IMR-90 (cell line): ENCODE measurements around the gene ABCC4. TPM values are rescaled to one million over a fixed set of nuclear protein-coding genes. Genes with fewer than 3 reads are reported as not detected.

Experiments
- ATAC-seq: fragments of 200-7000 bp; cut with Tn5 transposase; 2 replicates; pipeline ENCODE4 v1.9.1; 2020; ENCODE audit warnings: low read depth, mild to moderate bottlenecking, moderate library complexity
- BruUV-seq: library from RNA; stranded (reverse); fragments of 400-500 nt; replicated peaks from 2 replicates; lab custom pipeline; 2021; lab: Mats Ljungman, UMichigan
- CTCF ChIA-PET: fragments of 300-600 bp; formaldehyde crosslinking; extraction: SDS; loops from one replicate; lab custom pipeline; 2021; ENCODE audit warnings: antibody characterized with exemption; lab: Yijun Ruan, JAX
- POLR2A ChIA-PET: fragments of 300-600 bp; sonication (Branson Sonifier 250); formaldehyde crosslinking; loops from one replicate; lab custom pipeline; 2022; ENCODE audit warnings: antibody characterized with exemption; ENCODE audit not compliant: unreplicated experiment; lab: Charles Lee
- DNase-seq: peaks from one replicate; pipeline ENCODE4 v3.0.0; 2013
- H2AFZ ChIP-seq: replicated peaks from 2 replicates; pipeline ENCODE3; 2013; ENCODE audit warnings: low read length, mild to moderate bottlenecking; ENCODE audit not compliant: poor library complexity
- H2AK5ac ChIP-seq: 2 replicates; pipeline ENCODE4 v1.6.1; 2013; ENCODE audit warnings: low read depth, low read length, inconsistent platforms
- H2AK9ac ChIP-seq: replicated peaks from 2 replicates; pipeline ENCODE3; 2013; ENCODE audit warnings: mild to moderate bottlenecking, low read depth, low read length, moderate library complexity; ENCODE audit not compliant: poor library complexity
- H2BK120ac ChIP-seq: 2 replicates; pipeline ENCODE4 v1.6.1; 2013; ENCODE audit warnings: low read depth, low read length, inconsistent platforms
- H2BK15ac ChIP-seq: 3 replicates; pipeline ENCODE4 v1.6.1; 2013; ENCODE audit warnings: low read depth, low read length, inconsistent platforms
- H2BK20ac ChIP-seq: 2 replicates; pipeline ENCODE4 v1.6.1; 2013; ENCODE audit warnings: low read depth, mild to moderate bottlenecking, inconsistent platforms, low read length, moderate library complexity
- H2BK5ac ChIP-seq: 2 replicates; pipeline ENCODE4 v1.6.1; 2013; ENCODE audit warnings: mild to moderate bottlenecking, low read depth, low read length, inconsistent platforms; ENCODE audit not compliant: poor library complexity, severe bottlenecking
- H3K14ac ChIP-seq: replicated peaks from 2 replicates; pipeline ENCODE4 v1.6.1; 2013; ENCODE audit warnings: low read depth, low read length, inconsistent platforms
- H3K18ac ChIP-seq: 2 replicates; pipeline ENCODE4 v1.6.1; 2013; ENCODE audit warnings: low read depth, low read length, control low read depth
- H3K23ac ChIP-seq: 2 replicates; pipeline ENCODE4 v1.6.1; 2013; ENCODE audit warnings: low read depth, low read length, inconsistent platforms
- H3K27ac ChIP-seq: 2 replicates; pipeline ENCODE4 v1.5.1; 2013; ENCODE audit warnings: mild to moderate bottlenecking, control low read depth, low read length; ENCODE audit not compliant: insufficient read depth
- H3K27me3 ChIP-seq: 2 replicates; pipeline ENCODE4 v1.6.1; 2013; ENCODE audit warnings: low read length; ENCODE audit not compliant: control insufficient read depth, insufficient read depth
- H3K36me3 ChIP-seq: 2 replicates; pipeline ENCODE4 v1.6.1; 2013; ENCODE audit warnings: low read length, mixed read lengths; ENCODE audit not compliant: control insufficient read depth, insufficient read depth
- H3K4ac ChIP-seq: 2 replicates; pipeline ENCODE4 v1.6.1; 2013; ENCODE audit warnings: low read depth, low read length, inconsistent platforms
- H3K4me1 ChIP-seq: 2 replicates; pipeline ENCODE4 v1.6.1; 2013; ENCODE audit warnings: low read length, mixed read lengths; ENCODE audit not compliant: control insufficient read depth, insufficient read depth
- H3K4me2 ChIP-seq: 2 replicates; pipeline ENCODE4 v1.6.1; 2013; ENCODE audit warnings: low read depth, mild to moderate bottlenecking, control low read depth, low read length, moderate library complexity
- H3K4me3 ChIP-seq: 2 replicates; pipeline ENCODE4 v1.5.1; 2013; ENCODE audit warnings: low read depth, mild to moderate bottlenecking, control low read depth, low read length, moderate library complexity; ENCODE audit not compliant: insufficient read depth
- H3K56ac ChIP-seq: 2 replicates; pipeline ENCODE4 v1.6.1; 2013; ENCODE audit warnings: low read length, inconsistent platforms; ENCODE audit not compliant: insufficient read depth; ENCODE audit errors: extremely low read depth
- H3K79me1 ChIP-seq, 2 experiments: 2 replicates each; pipeline ENCODE4 v1.6.1; 2013; ENCODE audit warnings: low read length in 2 of 2, inconsistent platforms in 1 of 2, low read depth in 1 of 2
- H3K9ac ChIP-seq: 2 replicates; pipeline ENCODE4 v1.6.1; 2013; ENCODE audit warnings: low read depth, low read length, control low read depth
- H3K9me1 ChIP-seq: 2 replicates; pipeline ENCODE4 v1.6.1; 2013; ENCODE audit warnings: low read length, inconsistent platforms; ENCODE audit not compliant: insufficient read depth
- H3K9me3 ChIP-seq: 2 replicates; pipeline ENCODE4 v1.6.1; 2013; ENCODE audit warnings: low read length; ENCODE audit not compliant: control insufficient read depth, insufficient read depth
- H4K20me1 ChIP-seq: 2 replicates; pipeline ENCODE4 v1.6.1; 2013; ENCODE audit warnings: low read length, inconsistent platforms; ENCODE audit not compliant: insufficient read depth
- H4K5ac ChIP-seq: 2 replicates; pipeline ENCODE4 v1.6.1; 2013; ENCODE audit warnings: mild to moderate bottlenecking, low read depth, low read length, control low read depth
- H4K8ac ChIP-seq, 2 experiments: 2 replicates each; pipeline ENCODE4 v1.6.1; 2013; ENCODE audit warnings: low read depth in 2 of 2, low read length in 2 of 2, control low read depth in 1 of 2, inconsistent platforms in 1 of 2
- H4K91ac ChIP-seq: 2 replicates; pipeline ENCODE4 v1.6.1; 2013; ENCODE audit warnings: low read depth, low read length, inconsistent platforms; ENCODE audit not compliant: insufficient read depth
- BHLHE40 ChIP-seq: fragments of 150-350 bp; IDR thresholded peaks from 2 replicates; pipeline ENCODE4 v1.6.1; 2016; ENCODE audit warnings: mild to moderate bottlenecking, low read depth, low read length
- CEBPB ChIP-seq: IDR thresholded peaks from 2 replicates; pipeline ENCODE4 v1.6.1; 2012; ENCODE audit warnings: low read depth, low read length, improper control_type of control experiment
- FOS ChIP-seq: fragments of 150-350 bp; IDR thresholded peaks from 2 replicates; pipeline ENCODE4 v1.6.1; 2016; ENCODE audit warnings: low read depth, low read length
- MAZ ChIP-seq: IDR thresholded peaks from 2 replicates; pipeline ENCODE4 v1.6.1; 2012; ENCODE audit warnings: low read depth, mild to moderate bottlenecking, low read length, improper control_type of control experiment, moderate library complexity, borderline replicate concordance
- MXI1 ChIP-seq: IDR thresholded peaks from 2 replicates; pipeline ENCODE4 v1.6.1; 2012; ENCODE audit warnings: low read depth, mild to moderate bottlenecking, low read length, moderate library complexity, borderline replicate concordance
- NFE2L2 ChIP-seq: fragments of 150-350 bp; IDR thresholded peaks from 2 replicates; pipeline ENCODE4 v1.6.1; 2016; ENCODE audit warnings: low read depth, mild to moderate bottlenecking, low read length
- SMC3 ChIP-seq: fragments of 150-350 bp; IDR thresholded peaks from 2 replicates; pipeline ENCODE4 v1.6.1; 2016; ENCODE audit warnings: low read depth, mild to moderate bottlenecking, antibody characterized with exemption, low read length, moderate library complexity
- USF2 ChIP-seq: fragments of 150-350 bp; IDR thresholded peaks from 2 replicates; pipeline ENCODE4 v1.6.1; 2017; ENCODE audit warnings: mild to moderate bottlenecking, antibody characterized with exemption, low read length, low read depth
- WGBS, 2 experiments: methylation state at CpG; one replicate each; pipeline versions ENCODE4 v1.1.5 to v1.1.7; 2013; ENCODE audit warnings: missing lambda C conversion rate in 2 of 2; ENCODE audit not compliant: insufficient read length in 1 of 2; ENCODE audit errors: extremely low coverage in 2 of 2; 5-methylcytosine and 5-hydroxymethylcytosine counted together
- dilution Hi-C: fragments of 300-500 bp; cut with HindIII; formaldehyde crosslinking; loops from one replicate; pipeline ENCODE4 v1.14.3; 2018; ENCODE audit warnings: low sequenced_read_pairs; ENCODE audit not compliant: unreplicated experiment
- in situ Hi-C: fragments of 300-500 bp; cut with MboI; formaldehyde crosslinking; loops from 3 replicates; pipeline ENCODE4 v1.14.3; 2019; ENCODE audit warnings: low sequenced_read_pairs, inconsistent platforms, mixed read lengths
- intact Hi-C: fragments of 100-400 bp; cut with micrococcal nuclease; formaldehyde crosslinking; loops from 2 replicates; pipeline ENCODE4 v1.10.0; 2022
- polyA plus RNA-seq, 3 experiments: library from polyadenylated mRNA; depleted of rRNA; stranded (reverse); fragments of >200 nt; gene quantifications; 2 replicates each; pipeline ENCODE4 v1.2.3, GENCODE V29; 2012; ENCODE audit warnings: low replicate concordance in 1 of 3
- total RNA-seq: library from RNA; depleted of rRNA; stranded (reverse); fragments of >200 nt; gene quantifications from 2 replicates; pipeline ENCODE4 v1.2.3, GENCODE V29; 2012

The ABCC4 gene
- total and polyA plus RNA-seq, 2 of the 4 experiments (the other 2 are of a cell fraction): 16.6 to 41.4 TPM

GRCh38 chr13:94993616-94994015, 307.6 kb downstream of the ABCC4 start:
- no peak for TF ChIP-seq BHLHE40
- TF ChIP-seq MXI1: no peak
- TF ChIP-seq NFE2L2: no peak
- TF ChIP-seq MAZ: no peak
- TF ChIP-seq FOS: no peak
- no peak for TF ChIP-seq SMC3
- TF ChIP-seq USF2: no peak
- TF ChIP-seq CEBPB: no peak
- Histone ChIP-seq H2AFZ (no peak overlapping the region), H3K4me2 (no peak overlapping the region), H2AK9ac (no peak overlapping the region), H3K23ac (no peak overlapping the region), H3K9me1 (no peaks in the 10 kb centered on the region), H2AK5ac (no peak overlapping the region), H4K91ac (no peak overlapping the region), H3K36me3 (no peaks in the 10 kb centered on the region), H3K4ac (no peak overlapping the region), H3K79me1 (no peaks in the 10 kb centered on the region), H3K27ac (no peak overlapping the region), H3K18ac (no peak overlapping the region), H2BK15ac (no peak overlapping the region), H3K9ac (no peak overlapping the region), H2BK120ac (no peak overlapping the region), H3K4me1 (no peaks in the 10 kb centered on the region), H4K5ac (no peak overlapping the region), H3K27me3 (peaks cover 9% of the 10 kb centered on the region), H3K9me3 (no peaks in the 10 kb centered on the region), H3K14ac (no peak overlapping the region), H4K8ac (no peak overlapping the region), H4K20me1 (no peaks in the 10 kb centered on the region), H3K56ac (no peak overlapping the region), H3K4me3 (no peak overlapping the region), H2BK20ac (no peak overlapping the region), H2BK5ac (no peak overlapping the region)
- no CpG with 5 or more reads among the region's 3 CpGs for WGBS, 2 experiments
- POLR2A ChIA-PET: no interaction called here
- intact Hi-C loops (no loop called here), dilution Hi-C loops (no loop called here), in situ Hi-C loops (no loop called here)
- CTCF ChIA-PET: no interaction called here
- ATAC-seq (no peak), DNase-seq (no peak)
- no TSS peak for BruUV-seq
